ENCODE measurements around the gene HAPLN2.

HAPLN2 gene

GRCh38 chr1:156664767-156665411 lies 45.7 kb downstream of the HAPLN2 start:
- no peak for DNase-seq

- DNase-seq = no peak
Observed at GRCh38 chr1:156665539-156665938, 46.3 kb downstream of the HAPLN2 start.

- DNase-seq = no peak
Observed at GRCh38 chr1:156666862-156667609, 47.8 kb downstream of the HAPLN2 start.

- DNase-seq = no peak
Observed at GRCh38 chr1:156667610-156667967, 48.4 kb downstream of the HAPLN2 start.

- DNase-seq = no peak
Observed at GRCh38 chr1:156667968-156668709, 48.9 kb downstream of the HAPLN2 start.

- no peak for DNase-seq
Observed at GRCh38 chr1:156668801-156669637, 49.8 kb downstream of the HAPLN2 start.

- DNase-seq = no peak
Observed at GRCh38 chr1:156669794-156670193, 50.6 kb downstream of the HAPLN2 start.

- no peak for DNase-seq
Observed at GRCh38 chr1:156670359-156670758, 51.1 kb downstream of the HAPLN2 start.

- DNase-seq = no peak
Observed at GRCh38 chr1:156670791-156671190, 51.6 kb downstream of the HAPLN2 start.

GRCh38 chr1:156671804-156672203 lies 52.6 kb downstream of the HAPLN2 start:
- DNase-seq = no peak

GRCh38 chr1:156673387-156674121 lies 54.3 kb downstream of the HAPLN2 start:
- peak; percentile 34 for DNase-seq

All from midbrain (tissue), 1 donor.